KMS-11 (cell line): ENCODE results near the gene VMP1.
"Not testable (repeated sequence)": the region's sequence is repeated elsewhere in the genome, so short reads cannot be mapped to it uniquely, and the experiment has no call there.

Experiments
- H2AFZ ChIP-seq: fragments of 200-600 bp; sonication (generic); 2 replicates; pipeline ENCODE4 v1.6.1; 2016; ENCODE audit warnings: antibody characterized with exemption, mixed run types, low read depth
- H3K27ac ChIP-seq: fragments of 200-600 bp; sonication (generic); 2 replicates; pipeline ENCODE4 v1.6.1; 2016; ENCODE audit warnings: mild to moderate bottlenecking, mixed run types
- H3K27me3 ChIP-seq: fragments of 200-600 bp; sonication (generic); 2 replicates; pipeline ENCODE4 v1.6.1; 2017; ENCODE audit warnings: mild to moderate bottlenecking, low read depth, mixed run types, moderate library complexity; ENCODE audit not compliant: insufficient read depth
- H3K36me3 ChIP-seq: fragments of 200-600 bp; sonication (generic); 2 replicates; pipeline ENCODE4 v1.6.1; 2017; ENCODE audit warnings: mild to moderate bottlenecking, mixed run types; ENCODE audit not compliant: insufficient read depth
- H3K4me1 ChIP-seq: fragments of 200-600 bp; sonication (generic); 2 replicates; pipeline ENCODE4 v1.6.1; 2016; ENCODE audit warnings: mild to moderate bottlenecking, low read depth, mixed run types; ENCODE audit not compliant: poor library complexity, severe bottlenecking
- H3K4me2 ChIP-seq: fragments of 200-600 bp; sonication (generic); 2 replicates; pipeline ENCODE4 v1.7.0; 2016; ENCODE audit warnings: mild to moderate bottlenecking, mixed run types
- H3K4me3 ChIP-seq: fragments of 200-600 bp; sonication (generic); IDR thresholded peaks from 2 replicates; pipeline ENCODE4 v1.6.1; 2017; ENCODE audit warnings: low read depth, low read length, mixed read lengths; ENCODE audit not compliant: insufficient read depth
- H3K79me2 ChIP-seq: fragments of 200-600 bp; sonication (generic); 2 replicates; pipeline ENCODE4 v1.6.1; 2016; ENCODE audit warnings: low read depth, mixed run types; ENCODE audit not compliant: insufficient read depth
- H3K9ac ChIP-seq: fragments of 200-600 bp; sonication (generic); 2 replicates; pipeline ENCODE4 v1.6.1; 2016; ENCODE audit warnings: mild to moderate bottlenecking, mixed run types
- H4K20me1 ChIP-seq: fragments of 200-600 bp; sonication (generic); 2 replicates; pipeline ENCODE4 v1.6.1; 2016; ENCODE audit warnings: mild to moderate bottlenecking, mixed run types; ENCODE audit not compliant: insufficient read depth
- TF ChIP-seq, protein P1 (sequence below): fragments of 200-600 bp; sonication (generic); conservative IDR thresholded peaks from 2 replicates; pipeline ENCODE4 v1.6.1; 2017; ENCODE audit warnings: low read depth, mild to moderate bottlenecking, antibody characterized with exemption, low read length, moderate library complexity, mixed read lengths

VMP1 gene

DNA sequence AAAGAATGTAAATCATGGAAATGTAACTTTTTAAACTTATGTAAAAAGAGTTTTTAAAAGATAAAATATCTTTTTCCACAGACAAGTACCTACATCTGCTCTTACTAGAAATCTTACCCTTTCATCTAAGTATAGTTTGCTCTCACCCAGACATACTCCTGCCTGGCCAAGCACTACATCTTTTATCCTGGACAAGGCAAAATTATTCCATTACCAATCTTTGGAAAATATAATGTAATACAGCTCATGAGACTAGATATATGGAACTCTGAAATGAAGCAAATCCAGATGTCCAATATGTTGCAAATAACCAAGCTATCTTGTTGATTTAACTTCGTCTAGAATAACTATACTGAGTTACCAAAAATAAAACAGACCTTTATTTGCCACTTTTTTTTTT is 50.0 kb downstream of the VMP1 start:
- Histone ChIP-seq H3K27ac (no peak overlapping the region), H3K4me3 (no peak overlapping the region), H4K20me1 (no peaks in the 10 kb centered on the region), H3K36me3 (no peaks in the 10 kb centered on the region), H3K27me3 (no peaks in the 10 kb centered on the region), H3K9ac (no peak overlapping the region), H3K79me2 (no peaks in the 10 kb centered on the region), H3K4me1 (peaks cover 43% of the 10 kb centered on the region), H2AFZ (no peak overlapping the region), H3K4me2 (no peak overlapping the region)
- TF ChIP-seq, protein P1, sequence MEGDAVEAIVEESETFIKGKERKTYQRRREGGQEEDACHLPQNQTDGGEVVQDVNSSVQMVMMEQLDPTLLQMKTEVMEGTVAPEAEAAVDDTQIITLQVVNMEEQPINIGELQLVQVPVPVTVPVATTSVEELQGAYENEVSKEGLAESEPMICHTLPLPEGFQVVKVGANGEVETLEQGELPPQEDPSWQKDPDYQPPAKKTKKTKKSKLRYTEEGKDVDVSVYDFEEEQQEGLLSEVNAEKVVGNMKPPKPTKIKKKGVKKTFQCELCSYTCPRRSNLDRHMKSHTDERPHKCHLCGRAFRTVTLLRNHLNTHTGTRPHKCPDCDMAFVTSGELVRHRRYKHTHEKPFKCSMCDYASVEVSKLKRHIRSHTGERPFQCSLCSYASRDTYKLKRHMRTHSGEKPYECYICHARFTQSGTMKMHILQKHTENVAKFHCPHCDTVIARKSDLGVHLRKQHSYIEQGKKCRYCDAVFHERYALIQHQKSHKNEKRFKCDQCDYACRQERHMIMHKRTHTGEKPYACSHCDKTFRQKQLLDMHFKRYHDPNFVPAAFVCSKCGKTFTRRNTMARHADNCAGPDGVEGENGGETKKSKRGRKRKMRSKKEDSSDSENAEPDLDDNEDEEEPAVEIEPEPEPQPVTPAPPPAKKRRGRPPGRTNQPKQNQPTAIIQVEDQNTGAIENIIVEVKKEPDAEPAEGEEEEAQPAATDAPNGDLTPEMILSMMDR: no peak

DNA sequence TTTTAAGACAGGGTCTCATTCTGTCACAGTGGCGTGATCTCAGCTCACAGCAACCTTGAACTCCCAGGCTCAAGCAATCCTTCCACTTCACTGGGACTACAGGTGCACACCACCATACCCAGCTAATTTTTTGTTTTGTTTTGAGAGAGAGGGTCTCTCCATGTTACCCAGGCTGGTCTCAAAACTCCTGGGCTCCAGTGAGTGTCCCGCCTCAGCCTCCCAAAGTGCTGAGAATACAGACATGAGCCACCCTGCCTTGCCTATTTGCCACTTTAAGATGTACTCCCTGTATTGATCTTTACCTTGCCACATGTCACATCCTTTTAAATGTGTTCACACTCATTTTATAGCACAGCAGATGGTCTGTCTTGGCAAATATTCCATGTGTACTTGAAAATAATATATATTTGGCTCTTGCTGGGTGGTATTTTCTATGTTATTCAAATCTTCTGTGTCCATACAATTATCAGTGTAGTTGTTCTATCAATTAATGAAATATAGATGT is 50.5 kb downstream of the VMP1 start:
- Histone ChIP-seq H4K20me1 (no peaks in the 10 kb centered on the region), H3K9ac (no peak overlapping the region), H3K4me3 (no peak overlapping the region), H3K27me3 (no peaks in the 10 kb centered on the region), H3K27ac (no peak overlapping the region), H3K36me3 (no peaks in the 10 kb centered on the region), H3K4me2 (no peak overlapping the region), H3K4me1 (peaks cover 48% of the 10 kb centered on the region), H3K79me2 (no peaks in the 10 kb centered on the region), H2AFZ (no peak overlapping the region)
- TF ChIP-seq, protein P1: no peak

DNA sequence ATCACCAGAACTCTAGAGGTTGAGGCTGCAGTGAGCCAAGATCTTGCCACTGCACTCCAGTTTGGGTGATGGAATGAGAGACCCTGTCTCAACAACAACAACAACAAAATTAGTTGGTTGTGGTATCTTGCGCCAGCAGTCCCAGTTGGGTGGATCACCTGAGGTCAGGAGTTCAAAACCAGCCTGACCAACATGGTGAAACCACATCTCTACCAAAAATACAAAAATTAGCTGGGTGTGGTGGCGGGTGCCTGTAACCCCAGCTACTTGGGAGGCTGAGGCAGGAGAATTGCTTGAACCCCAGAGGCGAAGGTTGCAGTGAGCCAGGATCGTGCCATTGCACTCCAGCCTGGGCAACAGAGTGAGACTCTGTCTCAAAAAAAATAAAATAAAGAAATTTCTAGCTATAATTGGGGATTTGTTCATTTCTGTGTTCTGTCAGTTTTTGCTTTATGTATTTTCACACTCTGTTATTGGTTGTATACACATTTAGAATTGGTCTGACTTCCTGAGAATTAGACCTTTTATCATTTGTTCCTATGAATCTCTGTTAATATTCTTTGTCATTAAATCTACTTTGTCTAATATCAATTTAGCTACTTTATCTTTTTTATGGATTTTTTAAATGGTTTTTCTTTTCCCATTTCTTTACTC is 51.7 kb downstream of the VMP1 start:
- H2AFZ ChIP-seq, H3K36me3 ChIP-seq, H4K20me1 ChIP-seq, H3K27me3 ChIP-seq, H3K9ac ChIP-seq, H3K4me2 ChIP-seq, H3K79me2 ChIP-seq, H3K27ac ChIP-seq, H3K4me3 ChIP-seq: not testable (repeated sequence)
- H3K4me1 ChIP-seq: peaks cover 53% of the 10 kb centered on the region

DNA sequence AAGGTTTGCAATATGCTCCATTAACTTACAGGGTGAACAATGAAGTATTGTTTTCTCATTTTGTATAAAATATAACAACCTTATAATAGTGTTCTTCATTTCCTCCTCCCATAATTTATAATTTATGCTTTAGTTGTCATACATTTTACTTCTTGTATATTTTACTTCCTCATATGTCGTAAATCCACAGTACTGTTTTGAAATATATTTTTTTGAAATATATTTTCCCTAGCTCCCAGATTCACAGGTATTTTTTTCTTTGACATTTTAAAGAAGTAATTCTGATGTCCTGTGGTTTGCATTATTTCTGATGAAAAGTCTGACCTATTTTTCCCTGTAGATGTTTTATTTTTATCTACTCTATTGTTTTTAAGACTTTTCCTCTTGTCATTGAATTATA is 52.7 kb downstream of the VMP1 start:
- Histone ChIP-seq H2AFZ (no peak overlapping the region), H3K4me3 (no peak overlapping the region), H3K4me1 (peaks cover 53% of the 10 kb centered on the region), H4K20me1 (no peaks in the 10 kb centered on the region), H3K36me3 (no peaks in the 10 kb centered on the region), H3K79me2 (no peaks in the 10 kb centered on the region), H3K9ac (no peak overlapping the region), H3K4me2 (no peak overlapping the region), H3K27me3 (no peaks in the 10 kb centered on the region), H3K27ac (no peak overlapping the region)
- TF ChIP-seq, protein P1: no peak

DNA sequence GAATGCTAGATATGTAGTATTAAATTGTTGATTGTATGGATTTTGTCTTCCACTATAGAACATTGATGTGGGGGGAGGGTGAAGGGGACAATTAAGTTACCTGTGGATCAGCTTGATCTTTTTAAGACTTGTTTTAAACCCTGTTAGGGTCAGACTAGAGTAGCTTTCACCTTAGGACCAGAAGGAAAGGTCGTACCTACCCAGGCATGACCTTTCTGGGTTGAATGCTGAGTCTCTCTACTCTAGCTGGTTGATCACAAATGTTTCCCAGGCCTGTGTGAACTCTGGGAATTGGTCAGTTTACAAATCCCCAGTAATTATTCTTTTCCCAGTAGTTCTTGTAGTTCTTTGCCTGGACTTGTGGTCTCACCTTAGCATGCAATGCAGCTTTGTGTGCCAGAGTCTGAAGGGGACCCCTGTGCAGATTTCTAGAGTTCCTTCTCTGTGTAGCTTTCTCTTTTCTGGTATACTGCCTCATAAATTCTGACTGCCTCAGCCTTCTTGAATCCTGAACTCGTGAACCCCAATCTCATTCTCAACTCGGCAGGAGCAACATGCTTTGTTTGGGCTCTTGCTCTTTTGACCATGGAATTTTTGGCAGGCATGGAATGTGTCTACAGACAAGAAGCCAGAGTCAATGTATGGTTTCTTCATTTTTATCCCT is 54.1 kb downstream of the VMP1 start:
- no peaks in the 10 kb centered on the region for H4K20me1 ChIP-seq
- peak overlapping the region; percentile 72 for H3K27ac ChIP-seq
- no peaks in the 10 kb centered on the region for H3K27me3 ChIP-seq
- no peak overlapping the region for H3K4me3 ChIP-seq
- peaks cover 45% of the 10 kb centered on the region for H3K4me1 ChIP-seq
- TF ChIP-seq, protein P1: no peak
- peak overlapping the region; percentile 76 for H3K4me2 ChIP-seq
- H3K9ac ChIP-seq: peak overlapping the region; percentile 39
- peaks cover 6% of the 10 kb centered on the region; the same call in 1 of the 2 replicates for H3K36me3 ChIP-seq
- no peak overlapping the region for H2AFZ ChIP-seq
- no peaks in the 10 kb centered on the region for H3K79me2 ChIP-seq
